HG02981 (cell line): ENCODE results near the gene SCYGR2.

Source experiments
- ATAC-seq: cut with Tn5 transposase; IDR thresholded peaks from one replicate; pipeline ENCODE4 v1.9.1; 2021; ENCODE audit warnings: mild to moderate bottlenecking, moderate library complexity; ENCODE audit not compliant: unreplicated experiment

The SCYGR2 gene

DNA sequence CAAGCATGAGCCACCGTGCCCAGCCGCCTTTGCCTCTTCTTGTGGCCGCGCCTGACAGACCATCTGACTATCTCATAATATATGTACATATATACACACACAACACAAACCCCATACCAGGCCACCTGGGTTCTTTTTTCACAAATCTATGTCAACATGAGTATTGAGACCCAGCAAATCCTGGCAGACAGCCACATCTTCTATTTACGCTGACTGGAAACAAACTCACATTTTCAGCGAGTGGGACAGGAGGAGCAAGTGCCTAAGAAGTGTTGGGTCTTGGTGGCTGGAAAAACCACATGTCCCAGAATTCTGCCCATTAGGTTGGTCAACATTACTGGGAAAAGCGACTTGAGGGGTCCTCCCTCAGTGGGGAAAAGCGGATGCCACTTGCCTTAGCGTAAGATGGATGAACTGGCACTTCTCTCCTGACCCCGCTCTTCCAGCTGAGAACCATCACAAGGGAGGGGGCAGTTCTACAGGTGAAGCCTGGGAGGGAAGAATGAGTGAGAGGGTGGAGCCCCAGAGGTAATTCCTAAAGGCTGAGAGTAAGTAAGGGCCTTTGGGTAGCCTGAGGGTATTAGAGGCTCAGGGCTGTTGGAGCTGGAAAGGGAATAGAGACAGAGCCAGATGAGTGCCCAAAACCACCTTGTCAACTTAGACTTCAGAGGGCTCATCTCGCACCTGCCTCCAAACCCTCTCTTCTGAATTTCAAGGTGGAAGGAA, 14.0 kb downstream of the SCYGR2 start:
- ATAC-seq = no peak

DNA sequence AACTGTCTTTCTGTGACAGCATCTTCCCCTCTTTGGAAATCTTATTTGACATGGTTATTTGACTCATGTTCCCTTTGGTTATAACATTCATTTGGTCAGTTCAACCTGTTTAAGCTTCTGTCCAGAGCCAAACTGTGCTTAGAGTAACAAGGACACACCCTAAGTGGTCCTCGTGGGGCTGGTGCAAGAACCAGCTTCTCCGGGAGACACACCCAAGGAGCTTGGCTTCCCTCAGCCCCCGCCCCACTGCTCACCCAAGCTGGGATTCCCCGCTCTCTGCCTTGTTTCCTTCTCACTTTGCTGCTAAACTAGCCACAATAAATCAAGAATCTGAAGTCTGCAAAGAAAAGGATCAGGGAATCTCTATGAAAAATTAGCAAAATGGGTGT, 14.6 kb downstream of the SCYGR2 start:
- ATAC-seq = no peak

DNA sequence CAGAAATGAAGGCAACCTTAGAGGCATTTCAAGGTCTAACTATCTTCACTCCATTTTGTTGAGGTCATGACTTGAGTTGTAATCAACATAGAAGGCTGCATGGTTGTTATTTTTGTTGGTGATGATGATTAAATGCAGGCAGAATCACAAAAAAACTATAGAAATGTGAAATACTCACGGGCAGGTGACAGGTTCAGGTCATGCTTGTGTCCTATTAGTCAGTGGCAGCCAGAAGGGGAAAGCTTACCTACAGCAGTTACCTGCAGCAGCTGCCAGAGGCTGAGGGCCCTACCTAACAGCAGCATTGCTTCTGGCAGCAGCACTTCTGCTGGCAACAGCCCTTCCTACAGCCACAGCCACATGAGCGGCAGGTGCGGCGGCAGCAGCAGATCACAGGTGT, 15.6 kb downstream of the SCYGR2 start:
- no peak for ATAC-seq

- ATAC-seq = no peak
Measured at GRCh38 chr2:227614740-227615139, 16.0 kb downstream of the SCYGR2 start, which contains the start of gene SCYGR3. TSS of gene SCYGR3 (minus strand) at chr2:227614840. CDS start at chr2:227614840, 0 bp downstream.

DNA sequence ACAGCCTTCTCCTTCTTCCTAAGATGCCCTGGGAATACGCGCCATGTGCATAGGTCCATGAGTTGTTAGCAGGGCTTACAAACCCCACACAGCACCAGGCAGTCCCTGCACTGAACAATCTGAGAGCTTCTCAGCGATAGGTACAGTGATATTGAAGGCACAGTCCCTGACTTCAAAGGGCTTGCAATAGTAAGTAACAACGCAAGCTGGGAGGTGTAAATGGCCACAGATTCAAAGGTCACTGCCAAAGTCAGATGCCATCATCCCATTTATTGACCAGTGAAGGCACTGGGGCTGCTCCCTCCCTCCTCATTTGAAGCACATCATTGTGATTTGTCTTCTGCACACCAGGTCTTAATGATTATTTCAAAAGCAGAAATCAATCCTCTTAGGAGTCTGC, 16.5 kb downstream of the SCYGR2 start:
- no peak for ATAC-seq

DNA sequence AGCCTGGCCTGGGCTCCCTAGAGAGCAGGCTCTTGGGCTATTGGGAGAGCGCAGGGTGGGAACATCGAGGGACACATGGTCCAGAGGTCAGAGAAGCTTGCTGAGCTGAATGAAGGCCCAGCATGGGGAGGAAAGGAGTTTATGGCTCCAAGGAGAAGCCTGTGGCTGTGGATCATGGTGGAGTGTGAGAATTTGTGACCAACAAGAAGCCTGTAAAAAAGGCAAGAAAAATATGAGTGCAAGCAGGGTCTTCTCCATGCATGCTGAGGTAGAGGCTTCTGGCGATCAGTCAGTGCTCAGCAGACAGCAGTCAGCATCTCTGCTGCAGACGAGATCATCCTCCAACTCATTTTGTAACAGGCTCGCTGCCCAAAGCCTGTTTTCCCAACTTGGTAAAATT, 17.2 kb downstream of the SCYGR2 start:
- no peak for ATAC-seq

- ATAC-seq = no peak
Measured at GRCh38 chr2:227616631-227617030, 17.9 kb downstream of the SCYGR2 start.

- no peak for ATAC-seq
Measured at GRCh38 chr2:227617316-227618230, 18.9 kb downstream of the SCYGR2 start, which contains the start of gene SCYGR4. TSS of gene SCYGR4 (plus strand) at chr2:227617498. CDS start at chr2:227617498, 0 bp downstream.

GRCh38 chr2:227623226-227623625, 24.5 kb downstream of the SCYGR2 start:
- no peak for ATAC-seq

DNA sequence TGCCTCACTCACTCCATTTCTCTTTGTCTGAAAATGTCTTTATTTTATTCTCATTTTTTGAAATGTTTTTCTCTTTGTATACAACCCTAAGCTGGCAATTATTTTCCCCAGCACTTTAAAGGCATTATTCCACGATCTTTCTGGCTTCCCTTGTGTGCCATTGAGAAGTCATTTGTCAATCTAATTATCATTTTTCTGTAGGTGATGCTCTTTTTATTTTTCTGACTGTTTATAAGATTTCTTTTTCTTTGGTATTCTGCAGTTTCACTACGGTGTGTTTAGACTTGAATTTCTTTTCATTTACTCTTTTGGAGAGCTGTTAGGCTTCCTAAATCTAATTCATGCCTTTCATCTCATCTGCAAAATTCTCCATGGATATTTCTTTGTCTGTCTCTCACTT, 26.7 kb downstream of the SCYGR2 start:
- ATAC-seq = no peak

- no peak for ATAC-seq
Measured at GRCh38 chr2:227626580-227627151, 28.0 kb downstream of the SCYGR2 start.

DNA sequence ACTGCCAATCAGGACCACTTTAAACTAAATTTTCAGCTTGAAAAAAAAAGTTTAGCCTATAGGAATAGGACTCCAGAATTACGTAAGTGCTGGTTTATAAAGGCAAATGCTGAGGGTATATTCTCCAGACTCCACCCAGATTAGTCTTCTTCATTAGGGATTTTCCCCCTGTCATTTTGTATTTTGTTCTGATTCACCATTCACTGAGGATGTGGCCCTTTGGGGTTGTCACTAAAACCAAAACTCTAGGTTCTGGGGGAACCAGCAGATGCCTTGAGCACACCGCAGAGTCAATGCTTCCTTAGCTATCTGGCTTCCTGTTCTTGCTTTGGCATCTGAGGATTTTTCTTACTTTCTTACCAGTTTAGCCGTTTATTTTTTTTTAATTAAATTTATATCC, 29.1 kb downstream of the SCYGR2 start:
- peak; percentile 94 for ATAC-seq

DNA sequence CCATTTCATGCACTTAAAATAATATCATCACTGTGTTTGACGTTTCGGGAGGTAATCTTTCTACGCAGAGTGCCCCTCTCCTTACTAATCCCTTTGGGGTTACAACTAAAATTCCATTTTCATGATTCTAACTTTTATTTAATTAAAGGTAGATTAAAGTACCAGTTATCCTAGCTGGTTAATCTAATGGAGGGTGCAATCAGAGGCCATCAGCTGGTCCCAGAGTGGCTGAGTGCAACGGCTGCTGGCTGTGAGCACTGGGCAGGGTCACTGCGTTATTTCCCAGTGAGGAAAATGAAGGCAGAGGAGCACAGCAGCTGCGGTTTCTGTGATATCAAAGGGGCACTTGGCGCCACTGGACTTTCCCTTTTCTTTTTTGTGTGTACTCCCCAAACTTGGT, 30.7 kb downstream of the SCYGR2 start:
- no peak for ATAC-seq

DNA sequence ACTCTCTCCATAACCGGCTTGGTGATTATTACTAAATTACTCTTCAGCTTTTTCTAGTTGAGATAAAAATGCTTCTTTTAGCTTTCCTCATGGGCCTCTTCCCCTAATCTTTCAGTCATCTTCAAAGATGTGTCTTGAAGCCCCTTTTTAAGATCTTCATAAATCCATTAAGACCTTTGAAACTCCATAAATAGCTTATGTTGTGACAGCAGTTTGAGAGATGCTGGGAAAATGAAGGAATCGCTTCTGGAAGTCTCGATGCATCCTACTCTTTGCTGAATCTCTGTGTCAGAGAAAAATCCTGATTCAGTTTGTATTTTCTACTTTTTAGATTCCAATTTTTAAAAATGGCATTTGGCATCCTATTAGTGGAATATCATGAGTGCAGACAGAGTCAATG, 31.6 kb downstream of the SCYGR2 start:
- ATAC-seq = no peak

- ATAC-seq = no peak
Measured at GRCh38 chr2:227632827-227633226, 34.1 kb downstream of the SCYGR2 start.

- ATAC-seq = no peak
Measured at GRCh38 chr2:227634201-227634600, 35.5 kb downstream of the SCYGR2 start.

- no peak for ATAC-seq
Measured at GRCh38 chr2:227642656-227643055, 44.0 kb downstream of the SCYGR2 start.

DNA sequence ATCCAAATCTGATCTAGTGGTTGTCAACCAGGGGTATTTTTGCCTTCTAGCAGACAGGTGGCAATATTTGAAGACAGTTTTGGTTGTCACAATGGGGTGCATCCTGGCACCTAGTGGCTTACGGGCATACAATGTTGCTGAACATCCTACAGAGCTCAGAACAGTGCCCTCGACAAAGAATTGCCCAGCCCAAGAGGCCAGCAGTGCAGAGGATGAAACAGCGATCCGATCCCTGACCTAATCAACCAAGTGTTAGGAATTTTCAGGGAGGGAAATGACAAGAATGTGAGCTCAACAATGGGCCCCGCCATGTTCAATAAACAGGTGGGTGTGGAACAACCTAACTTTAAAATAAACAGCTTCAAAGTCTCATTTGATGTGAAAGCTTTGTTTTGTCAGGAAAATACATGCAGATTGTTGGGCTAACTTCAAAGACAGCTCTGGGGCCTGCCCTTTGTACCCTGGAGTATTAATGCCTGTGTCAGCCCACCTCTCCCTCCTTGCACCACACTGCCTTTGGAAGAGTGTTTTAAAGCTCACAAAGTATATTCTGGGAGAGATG, 45.4 kb downstream of the SCYGR2 start:
- ATAC-seq = no peak
